D721Med (cell line): ENCODE measurements around the gene ZNF385B.
A peak's percentile ranks its signal among the peaks of the same experiment; 100 is the strongest.
"Not testable (repeated sequence)": the region's sequence is repeated elsewhere in the genome, so short reads cannot be mapped to it uniquely, and the experiment has no call there.

Source experiments
- DNase-seq: peaks from one replicate; pipeline ENCODE4 v3.0.0; 2011; ENCODE audit warnings: low spot score; ENCODE audit not compliant: insufficient read length
- FAIRE-seq: peaks from 2 replicates; lab custom pipeline; 2011; peaks lifted over from hg19 to GRCh38; lab: Jason Lieb, UNC
- CTCF ChIP-seq: IDR thresholded peaks from 2 replicates; pipeline ENCODE4 v1.5.1; 2012; ENCODE audit warnings: mild to moderate bottlenecking, control low read depth; ENCODE audit not compliant: insufficient read depth; ENCODE audit errors: missing control alignments

ZNF385B gene

GRCh38 chr2:179645047-179645446 is 216.4 kb downstream of the ZNF385B start:
- no peak for TF ChIP-seq CTCF
- DNase-seq, result no peak
- FAIRE-seq, result no peak

GRCh38 chr2:179642462-179642861 is 218.9 kb downstream of the ZNF385B start:
- DNase-seq (no peak), FAIRE-seq (no peak)

GRCh38 chr2:179636995-179637394 is 224.4 kb downstream of the ZNF385B start:
- TF ChIP-seq CTCF, result no peak
- DNase-seq, result no peak
- no peak for FAIRE-seq

More at GRCh38 chr2:179642462-179642861, 218.9 kb downstream of the ZNF385B start:
- TF ChIP-seq CTCF, result no peak

GRCh38 chr2:179636100-179636980 is 225.1 kb downstream of the ZNF385B start:
- DNase-seq, result no peak
- peak; percentile 51 for FAIRE-seq
- no peak for TF ChIP-seq CTCF

- DNase-seq, FAIRE-seq: not testable (repeated sequence)
Measured at GRCh38 chr2:179631769-179632385, 229.5 kb downstream of the ZNF385B start.

- FAIRE-seq, DNase-seq: not testable (repeated sequence)
Measured at GRCh38 chr2:179629776-179630175, 231.6 kb downstream of the ZNF385B start.

GRCh38 chr2:179626261-179626660 is 235.2 kb downstream of the ZNF385B start:
- DNase-seq (no peak), FAIRE-seq (no peak)
- TF ChIP-seq CTCF, result no peak
